SH-SY5Y (cell line): ENCODE results near the gene ETV6.

Experiments used
- GATA2 ChIP-seq: IDR thresholded peaks from 2 replicates; pipeline ENCODE4 v1.6.1; 2011; ENCODE audit warnings: mild to moderate bottlenecking, low read depth, low read length
- GATA3 ChIP-seq: IDR thresholded peaks from 2 replicates; pipeline ENCODE4 v1.6.1; 2011; ENCODE audit warnings: low read depth, mild to moderate bottlenecking, low read length, moderate library complexity

- TF ChIP-seq GATA3 (no peak), GATA2 (no peak)
Observed at GRCh38 chr12:11651785-11652184, 2.3 kb downstream of the ETV6 start.
